Upper lobe of right lung (tissue), 1 donor: ENCODE data around the gene PRLH. TPM values are rescaled to one million over a fixed set of nuclear protein-coding genes. Genes with fewer than 3 reads are reported as not detected.

Experiments
- ATAC-seq: fragments of 200-7000 bp; cut with Tn5 transposase; one replicate; pipeline ENCODE4 v1.9.1; 2020; ENCODE audit warnings: mild to moderate bottlenecking, moderate library complexity
- DNase-seq: peaks from one replicate; pipeline ENCODE4 v3.0.0-alpha.2; 2020
- H3K27ac ChIP-seq: fragments of 200-600 bp; one replicate; pipeline ENCODE4 v1.8.0; 2022
- H3K27me3 ChIP-seq: fragments of 200-600 bp; one replicate; pipeline ENCODE4 v1.8.0; 2022; ENCODE audit warnings: mild to moderate bottlenecking
- H3K36me3 ChIP-seq: fragments of 200-600 bp; one replicate; pipeline ENCODE4 v1.8.0; 2022
- H3K4me1 ChIP-seq: fragments of 200-600 bp; one replicate; pipeline ENCODE4 v1.8.0; 2022
- H3K4me3 ChIP-seq: fragments of 200-600 bp; one replicate; pipeline ENCODE4 v1.8.0; 2022; ENCODE audit warnings: mild to moderate bottlenecking
- H3K9me3 ChIP-seq: fragments of 200-600 bp; one replicate; pipeline ENCODE4 v1.8.0; 2022
- intact Hi-C: fragments of 100-400 bp; cut with DNase I; formaldehyde crosslinking; loops from one replicate; pipeline ENCODE4 v1.11.0; 2022
- long read RNA-seq: library from polyadenylated mRNA; unstranded; transcript quantifications from one replicate; pipeline ENCODE4 v2.0.0, GENCODE V29; 2021
- total RNA-seq: library from RNA; stranded (reverse); fragmentation: NEBNext Ultra II Directional; extraction: Animal tissue kit (Norgen Biotek cat#: 25700); gene quantifications from one replicate; pipeline ENCODE4 v1.2.1, GENCODE V29; 2021
- TF ChIP-seq, protein P1 (sequence below): fragments of 200-600 bp; IDR thresholded peaks from one replicate; pipeline ENCODE4 v1.8.0; 2022; ENCODE audit warnings: antibody characterized with exemption
- donor health status: DM: no; HTN: yes; CAD: no; lungs with severe emphysema.

The PRLH gene, protein sequence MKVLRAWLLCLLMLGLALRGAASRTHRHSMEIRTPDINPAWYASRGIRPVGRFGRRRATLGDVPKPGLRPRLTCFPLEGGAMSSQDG
- not detected for total RNA-seq
- long read RNA-seq = 0 reads

- H3K4me1 ChIP-seq = peaks cover 1% of the 10 kb centered on the region
- no peak for ATAC-seq
- TF ChIP-seq, protein P1, sequence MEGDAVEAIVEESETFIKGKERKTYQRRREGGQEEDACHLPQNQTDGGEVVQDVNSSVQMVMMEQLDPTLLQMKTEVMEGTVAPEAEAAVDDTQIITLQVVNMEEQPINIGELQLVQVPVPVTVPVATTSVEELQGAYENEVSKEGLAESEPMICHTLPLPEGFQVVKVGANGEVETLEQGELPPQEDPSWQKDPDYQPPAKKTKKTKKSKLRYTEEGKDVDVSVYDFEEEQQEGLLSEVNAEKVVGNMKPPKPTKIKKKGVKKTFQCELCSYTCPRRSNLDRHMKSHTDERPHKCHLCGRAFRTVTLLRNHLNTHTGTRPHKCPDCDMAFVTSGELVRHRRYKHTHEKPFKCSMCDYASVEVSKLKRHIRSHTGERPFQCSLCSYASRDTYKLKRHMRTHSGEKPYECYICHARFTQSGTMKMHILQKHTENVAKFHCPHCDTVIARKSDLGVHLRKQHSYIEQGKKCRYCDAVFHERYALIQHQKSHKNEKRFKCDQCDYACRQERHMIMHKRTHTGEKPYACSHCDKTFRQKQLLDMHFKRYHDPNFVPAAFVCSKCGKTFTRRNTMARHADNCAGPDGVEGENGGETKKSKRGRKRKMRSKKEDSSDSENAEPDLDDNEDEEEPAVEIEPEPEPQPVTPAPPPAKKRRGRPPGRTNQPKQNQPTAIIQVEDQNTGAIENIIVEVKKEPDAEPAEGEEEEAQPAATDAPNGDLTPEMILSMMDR = no peak
- DNase-seq = no peak
- H3K27me3 ChIP-seq = peaks cover 8% of the 10 kb centered on the region
- intact Hi-C loops = no loop called here
- no peak within 1 kb of the TSS for H3K4me3 ChIP-seq
- H3K9me3 ChIP-seq = no peaks in the 10 kb centered on the region
- H3K27ac ChIP-seq = no peak within 1 kb of the TSS
- no peaks in the 10 kb centered on the region for H3K36me3 ChIP-seq
Observed at GRCh38 chr2:237566401-237567235, at the start of gene PRLH. TSS of gene PRLH (plus strand) at chr2:237566574. CDS start at chr2:237566574, 0 bp downstream.

DNA sequence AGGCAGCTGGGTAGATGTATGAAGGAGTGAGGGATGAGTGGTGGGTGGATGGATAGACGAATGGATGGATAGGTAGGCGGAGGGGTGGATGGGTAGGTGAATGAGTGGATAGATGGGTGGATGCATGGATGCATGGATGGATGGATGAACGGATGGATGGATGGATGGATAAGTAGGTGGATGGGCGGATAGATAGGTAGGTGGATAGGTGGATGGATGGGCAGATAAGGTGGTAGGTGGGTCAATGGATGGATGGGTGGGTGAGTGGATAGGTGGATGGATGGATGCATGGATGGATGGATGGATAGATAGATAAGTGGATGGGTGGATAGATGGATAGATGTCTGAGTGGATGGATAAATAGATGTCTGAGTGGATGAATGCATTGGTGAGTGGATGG is 49.2 kb upstream of the PRLH start:
- DNase-seq (no peak), ATAC-seq (no peak)
- no peaks in the 10 kb centered on the region for H3K27me3 ChIP-seq
- H3K4me1 ChIP-seq = peaks cover 11% of the 10 kb centered on the region
- intact Hi-C loops = loop anchor here (5.0 kb wide), 1 partner anchor 55 kb away; no protein-coding TSS in a partner anchor
- H3K36me3 ChIP-seq = peaks cover 18% of the 10 kb centered on the region
- no peaks in the 10 kb centered on the region for H3K9me3 ChIP-seq
- TF ChIP-seq, protein P1 = no peak
- no peak overlapping the region for H3K27ac ChIP-seq
- H3K4me3 ChIP-seq = no peak overlapping the region

GRCh38 chr2:237517990-237518389 is 48.4 kb upstream of the PRLH start:
- no peak overlapping the region for H3K4me3 ChIP-seq
- intact Hi-C loops = loop anchor here (5.0 kb wide), 1 partner anchor 54 kb away; no protein-coding TSS in a partner anchor
- no peaks in the 10 kb centered on the region for H3K9me3 ChIP-seq
- ATAC-seq = no peak
- TF ChIP-seq, protein P1 = no peak
- H3K27me3 ChIP-seq = no peaks in the 10 kb centered on the region
- no peak for DNase-seq
- peaks cover 2% of the 10 kb centered on the region for H3K4me1 ChIP-seq
- no peak overlapping the region for H3K27ac ChIP-seq
- peaks cover 14% of the 10 kb centered on the region for H3K36me3 ChIP-seq

DNA sequence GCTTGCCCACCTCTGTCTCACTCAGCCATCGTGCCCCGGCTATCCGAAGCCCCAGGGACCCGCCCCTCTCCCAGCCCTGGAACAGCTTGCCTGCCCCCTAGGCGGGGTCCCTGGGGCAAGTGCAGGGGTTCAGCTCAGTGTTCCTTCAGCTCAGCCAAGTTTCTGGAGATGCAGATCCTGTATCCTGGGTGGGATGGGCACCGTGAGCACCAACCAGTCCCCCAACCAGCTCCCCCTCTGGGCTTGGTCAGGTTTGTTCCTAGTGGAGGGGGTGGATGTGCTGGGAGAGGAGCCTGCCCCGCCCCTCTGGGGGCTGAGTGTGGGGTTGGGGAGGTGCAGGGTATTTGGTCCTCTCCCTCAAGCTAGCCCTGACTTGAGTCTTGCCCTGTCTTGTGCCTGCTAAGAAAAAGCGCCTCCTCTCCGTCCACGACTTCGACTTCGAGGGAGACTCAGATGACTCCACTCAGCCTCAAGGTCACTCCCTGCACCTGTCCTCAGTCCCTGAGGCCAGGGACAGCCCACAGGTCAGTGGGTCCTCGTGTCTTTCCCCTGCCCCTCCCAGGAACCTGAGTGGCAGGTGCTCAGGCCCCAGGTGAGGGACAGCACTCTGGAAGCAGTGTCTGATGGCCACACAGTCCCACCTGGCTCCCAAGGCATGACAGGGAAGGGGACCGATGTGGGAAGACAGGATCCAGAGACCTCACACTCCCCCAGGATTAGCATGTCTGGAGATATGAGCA is 46.7 kb upstream of the PRLH start:
- TF ChIP-seq, protein P1 = no peak
- no peaks in the 10 kb centered on the region for H3K4me1 ChIP-seq
- no peak for DNase-seq
- peak; percentile 6 for ATAC-seq
- H3K27ac ChIP-seq = no peak overlapping the region
- no peaks in the 10 kb centered on the region for H3K27me3 ChIP-seq
- intact Hi-C loops = loop anchor here (5.0 kb wide), 1 partner anchor 53 kb away; no protein-coding TSS in a partner anchor
- no peak overlapping the region for H3K4me3 ChIP-seq
- H3K36me3 ChIP-seq = peaks cover 7% of the 10 kb centered on the region
- no peaks in the 10 kb centered on the region for H3K9me3 ChIP-seq

GRCh38 chr2:237520290-237520689 is 46.1 kb upstream of the PRLH start:
- H3K4me3 ChIP-seq = no peak overlapping the region
- no peak overlapping the region for H3K27ac ChIP-seq
- H3K36me3 ChIP-seq = peaks cover 4% of the 10 kb centered on the region
- intact Hi-C loops = no loop called here
- TF ChIP-seq, protein P1 = no peak
- DNase-seq (no peak), ATAC-seq (no peak)
- H3K9me3 ChIP-seq = no peaks in the 10 kb centered on the region
- H3K27me3 ChIP-seq = no peaks in the 10 kb centered on the region
- H3K4me1 ChIP-seq = no peaks in the 10 kb centered on the region
